Right cardiac atrium (tissue), 5 donors: Measurements from ENCODE around the gene CELSR3. TPM values are rescaled to one million over a fixed set of nuclear protein-coding genes. Genes with fewer than 3 reads are reported as not detected.

Source experiments
- ATAC-seq, 2 donors: fragments of 200-7000 bp; cut with Tn5 transposase; one replicate each; pipeline versions ENCODE4 v1.8.0 to v1.9.1; 2020; ENCODE audit warnings: moderate library complexity in 2 of 2, mild to moderate bottlenecking in 1 of 2
- DNase-seq, 3 donors: peaks; one replicate each; pipeline ENCODE4 v3.0.0-alpha.2; 2020
- H3K27ac ChIP-seq: one replicate; pipeline ENCODE4 v1.5.1; 2013; ENCODE audit warnings: mild to moderate bottlenecking, low read length, control low read depth, moderate library complexity
- H3K27me3 ChIP-seq: one replicate; pipeline ENCODE4 v1.6.1; 2013; ENCODE audit not compliant: control insufficient read depth, insufficient read depth
- H3K4me1 ChIP-seq: one replicate; pipeline ENCODE4 v1.6.1; 2013; ENCODE audit warnings: low read length; ENCODE audit not compliant: control insufficient read depth, insufficient read depth
- H3K4me3 ChIP-seq: one replicate; pipeline ENCODE4 v1.5.1; 2013; ENCODE audit warnings: low read length, control low read depth
- H3K9me3 ChIP-seq: one replicate; pipeline ENCODE4 v1.6.1; 2013; ENCODE audit warnings: low read length; ENCODE audit not compliant: control insufficient read depth
- WGBS: extraction: QIAGEN DNeasy Blood & Tissue Kit; methylation state at CpG from one replicate; pipeline ENCODE4 v1.1.7; 2013; 5-methylcytosine and 5-hydroxymethylcytosine counted together
- intact Hi-C, 4 donors: fragments of 100-400 bp; cut with DNase I; formaldehyde crosslinking; loops; one replicate each; pipeline versions ENCODE4 v1.11.0 to v1.14.0; 2022 to 2023
- polyA plus RNA-seq: library from polyadenylated mRNA; stranded (reverse); fragments of 200-250 nt; gene quantifications from one replicate; pipeline ENCODE4 v1.2.3, GENCODE V29; 2013
- total RNA-seq, 4 donors: library from RNA; stranded (reverse); fragmentation: NEBNext Ultra II Directional; extraction: Animal tissue kit (Norgen Biotek cat#: 25700); gene quantifications; one replicate each; pipeline ENCODE4 v1.2.1, GENCODE V29; 2021
- donor health status: healthy with polysubstance abuse.
- donor health status: DM: no; HTN: yes; CAD: no.
- donor health status: DM: no; HTN: no; CAD: no.
- donor health status: DM: no; HTN: yes; CAD: no; lungs with severe emphysema.
- donor health status: DM: yes; HTN: yes; CAD: no.

CELSR3 gene
- total and polyA plus RNA-seq, 5 donors: 0.20 to 0.33 (median 0.27) TPM

DNA sequence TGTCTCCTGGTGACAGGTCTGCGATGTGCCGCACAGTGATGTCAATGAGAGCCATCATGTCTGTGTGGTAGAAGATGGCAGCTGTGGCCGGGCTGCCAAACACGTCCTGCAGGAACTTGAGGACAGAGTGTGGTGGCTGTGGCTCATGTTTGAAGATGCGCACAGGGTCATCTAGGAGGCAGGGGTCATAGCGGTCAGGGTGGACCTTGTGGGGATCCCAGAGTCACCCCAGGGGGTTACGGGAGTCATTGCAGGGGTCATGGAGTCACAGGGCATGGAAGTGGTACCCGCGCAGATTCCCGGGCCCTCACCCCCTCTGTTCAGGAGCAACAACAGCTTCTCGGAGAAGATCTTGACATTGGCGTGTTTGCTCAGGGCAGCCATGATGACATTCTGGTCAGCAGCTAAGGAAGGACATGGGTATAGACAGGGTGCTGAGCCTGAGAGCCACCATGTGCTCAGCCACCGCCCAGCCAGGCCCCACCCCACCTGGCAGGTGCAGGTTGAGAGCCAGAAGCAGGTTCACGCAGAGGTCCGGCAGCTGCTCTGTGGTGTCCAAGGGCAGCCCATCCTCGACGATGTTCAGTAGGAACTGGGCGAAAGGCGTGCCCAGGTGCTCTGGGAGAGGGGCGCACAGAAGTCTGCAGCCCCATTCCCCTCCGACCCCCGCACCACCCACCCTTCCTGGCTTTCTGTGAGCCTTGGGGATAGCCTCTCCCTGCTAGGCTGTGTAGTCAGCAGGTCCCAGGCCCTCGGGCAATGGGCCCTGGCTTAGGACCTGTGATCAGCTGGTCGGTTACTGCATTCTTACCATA, 16.1 kb upstream of the CELSR3 start:
- WGBS: 94% methylated on average over 24 of the region's 24 CpGs
- Histone ChIP-seq H3K9me3 (no peaks in the 10 kb centered on the region), H3K4me1 (peaks cover 5% of the 10 kb centered on the region), H3K27me3 (no peaks in the 10 kb centered on the region), H3K27ac (no peak overlapping the region), H3K4me3 (no peak overlapping the region)
- intact Hi-C loops: no loop called here
- ATAC-seq (no peak), DNase-seq (no peak)

GRCh38 chr3:48678056-48678455, 15.4 kb upstream of the CELSR3 start:
- no peak overlapping the region for H3K27ac ChIP-seq
- 54% methylated on average over 4 of the region's 4 CpGs for WGBS
- DNase-seq (no peak), ATAC-seq (no peak)
- H3K9me3 ChIP-seq: no peaks in the 10 kb centered on the region
- H3K27me3 ChIP-seq: no peaks in the 10 kb centered on the region
- H3K4me3 ChIP-seq: no peak overlapping the region
- intact Hi-C loops: no loop called here
- no peaks in the 10 kb centered on the region for H3K4me1 ChIP-seq

- ATAC-seq: no peak
- no peak overlapping the region for H3K4me3 ChIP-seq
- WGBS: 89% methylated on average over 9 of the region's 9 CpGs
- no peak overlapping the region for H3K27ac ChIP-seq
- intact Hi-C loops: no loop called here
- H3K9me3 ChIP-seq: no peaks in the 10 kb centered on the region
- no peaks in the 10 kb centered on the region for H3K4me1 ChIP-seq
- H3K27me3 ChIP-seq: no peaks in the 10 kb centered on the region
- DNase-seq: no peak
These were observed 11.8 kb upstream of the CELSR3 start for GRCh38 chr3:48674505-48674904.

DNA sequence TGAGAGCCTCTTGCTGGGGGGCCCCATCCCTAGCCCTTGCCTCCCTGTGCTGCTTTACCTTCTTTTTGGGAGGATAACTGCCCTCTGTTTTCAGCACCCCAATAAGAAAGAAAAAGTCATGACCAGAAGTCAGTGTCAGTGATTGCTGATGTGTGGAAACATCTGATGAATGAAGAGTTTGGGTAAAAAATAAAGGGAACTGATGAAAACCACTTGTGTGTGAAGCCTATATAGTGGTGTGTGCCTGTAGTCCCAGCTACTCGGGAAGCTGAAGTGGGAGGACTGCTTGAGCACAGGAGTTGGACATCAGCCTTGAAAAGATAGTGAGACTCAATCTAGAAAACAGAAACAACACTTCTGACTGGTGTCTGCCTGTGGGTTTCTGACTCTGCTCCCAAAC, 9.8 kb upstream of the CELSR3 start:
- Histone ChIP-seq H3K27me3 (no peaks in the 10 kb centered on the region), H3K4me1 (no peaks in the 10 kb centered on the region), H3K9me3 (no peaks in the 10 kb centered on the region), H3K27ac (no peak overlapping the region), H3K4me3 (no peak overlapping the region)
- intact Hi-C loops: no loop called here
- WGBS: 24% methylated on average over 1 of the region's 1 CpG
- ATAC-seq (no peak), DNase-seq (no peak)

GRCh38 chr3:48664929-48665328, 2.2 kb upstream of the CELSR3 start:
- WGBS: 75% methylated on average over 4 of the region's 4 CpGs
- DNase-seq (peak in 1 of 3 donors; percentile 69), ATAC-seq (no peak)
- no peak overlapping the region for H3K4me3 ChIP-seq
- intact Hi-C loops: no loop called here
- no peak overlapping the region for H3K27ac ChIP-seq
- H3K27me3 ChIP-seq: no peaks in the 10 kb centered on the region
- H3K4me1 ChIP-seq: peaks cover 4% of the 10 kb centered on the region
- H3K9me3 ChIP-seq: no peaks in the 10 kb centered on the region

DNA sequence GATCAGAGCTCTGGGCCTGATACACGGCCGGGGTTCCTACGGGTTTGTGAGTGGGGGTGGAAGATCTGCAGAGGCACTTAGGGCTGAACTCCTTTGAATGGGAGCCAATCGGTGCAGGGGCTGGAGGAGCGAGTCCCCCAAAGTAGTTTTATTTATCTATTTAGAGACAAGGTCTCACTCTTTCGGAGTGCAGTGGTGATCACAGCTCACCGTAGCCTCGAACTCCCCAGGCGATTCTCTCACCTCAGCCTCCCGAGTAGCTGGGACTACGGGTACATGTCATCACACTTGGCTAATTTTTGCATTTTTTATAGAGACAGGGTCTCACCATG, 1.6 kb upstream of the CELSR3 start:
- Histone ChIP-seq H3K4me3 (no peak overlapping the region), H3K27me3 (no peaks in the 10 kb centered on the region), H3K27ac (peak overlapping the region; percentile 26), H3K4me1 (peaks cover 4% of the 10 kb centered on the region), H3K9me3 (no peaks in the 10 kb centered on the region)
- intact Hi-C loops: no loop called here
- DNase-seq (no peak), ATAC-seq (no peak)
- WGBS: 53% methylated on average over 11 of the region's 11 CpGs

GRCh38 chr3:48663489-48664312, 1.0 kb upstream of the CELSR3 start:
- ATAC-seq (peak; percentile 91), DNase-seq (peak; percentile 96 to 98 (median 97))
- WGBS: under 1% methylated on average over 66 of the region's 66 CpGs
- Histone ChIP-seq H3K27ac (peak overlapping the region; percentile 74), H3K27me3 (no peaks in the 10 kb centered on the region), H3K4me3 (peak overlapping the region; percentile 44), H3K9me3 (no peaks in the 10 kb centered on the region), H3K4me1 (peaks cover 4% of the 10 kb centered on the region)
- intact Hi-C loops: no loop called here

GRCh38 chr3:48662145-48662752, 437 bp downstream of the CELSR3 start:
- Histone ChIP-seq H3K4me1 (peaks cover 4% of the 10 kb centered on the region), H3K27me3 (no peaks in the 10 kb centered on the region), H3K4me3 (no peak overlapping the region), H3K9me3 (no peaks in the 10 kb centered on the region), H3K27ac (no peak overlapping the region)
- ATAC-seq (no peak), DNase-seq (no peak)
- 3% methylated on average over 46 of the region's 46 CpGs for WGBS
- intact Hi-C loops: no loop called here

DNA sequence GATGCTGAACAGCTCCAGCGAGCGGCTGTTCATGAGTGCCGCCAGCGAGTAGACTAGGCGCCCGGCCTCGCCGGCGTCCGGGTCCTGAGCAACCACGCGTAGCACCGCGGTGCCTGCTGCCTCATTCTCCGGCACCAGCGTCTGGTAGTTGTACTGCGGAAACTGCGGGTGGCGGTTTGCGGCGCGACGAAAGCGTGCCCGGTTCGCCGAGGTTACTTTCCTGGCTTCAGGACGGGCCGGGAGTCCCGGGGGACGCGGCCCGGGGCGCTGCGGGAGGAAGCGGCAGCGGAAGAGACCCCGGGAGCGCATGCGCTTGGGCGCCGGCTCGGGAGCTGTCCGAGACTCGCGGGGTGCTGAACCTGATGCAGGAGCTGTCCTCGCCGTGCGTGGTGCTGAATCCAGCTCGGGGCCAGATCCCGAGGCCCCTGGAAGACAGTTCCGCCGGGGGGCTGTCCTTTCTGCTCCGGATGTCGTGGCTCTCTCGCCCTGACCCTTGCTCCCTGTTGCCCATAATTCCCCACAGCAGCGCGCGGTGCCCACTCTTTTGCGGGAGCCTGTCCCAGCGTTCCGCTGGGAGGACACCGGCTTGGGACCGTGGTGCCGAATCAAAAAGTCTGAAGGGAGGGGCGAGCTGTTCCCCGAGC, 1.1 kb downstream of the CELSR3 start:
- H3K27me3 ChIP-seq: no peaks in the 10 kb centered on the region
- no peak overlapping the region for H3K27ac ChIP-seq
- DNase-seq (peak; percentile 61 to 90 (median 84)), ATAC-seq (no peak)
- 2% methylated on average over 67 of the region's 67 CpGs for WGBS
- intact Hi-C loops: no loop called here
- no peaks in the 10 kb centered on the region for H3K9me3 ChIP-seq
- peak overlapping the region; percentile 39 for H3K4me3 ChIP-seq
- peaks cover 4% of the 10 kb centered on the region for H3K4me1 ChIP-seq

- Histone ChIP-seq H3K9me3 (no peaks in the 10 kb centered on the region), H3K27me3 (no peaks in the 10 kb centered on the region), H3K4me3 (no peak overlapping the region), H3K4me1 (peaks cover 4% of the 10 kb centered on the region), H3K27ac (no peak overlapping the region)
- intact Hi-C loops: no loop called here
- ATAC-seq: no peak
- WGBS: 57% methylated on average over 61 of the region's 61 CpGs
- DNase-seq: no peak
These were observed 1.8 kb downstream of the CELSR3 start for GRCh38 chr3:48660800-48661400.
